Activated CD4-positive, alpha-beta T cell treated with anti-CD3 and anti-CD28 coated beads, Interleukin-2, amount 50 U/mL, for 48 hours (primary cell): ENCODE results near the gene GNPAT.
A peak's percentile ranks its signal among the peaks of the same experiment; 100 is the strongest.

ENCODE experiments used
- DNase-seq, 2 experiments: peaks; one replicate each; pipeline ENCODE4 v3.0.0-alpha.2; 2020

The GNPAT gene

GRCh38 chr1:231214918-231215680, 25.9 kb upstream of the GNPAT start:
- DNase-seq = no peak

- DNase-seq = no peak
Observed at GRCh38 chr1:231215681-231216385, 25.2 kb upstream of the GNPAT start.

- no peak for DNase-seq
Observed at GRCh38 chr1:231216498-231216897, 24.5 kb upstream of the GNPAT start.

- no peak for DNase-seq
Observed at GRCh38 chr1:231217056-231217455, 24.0 kb upstream of the GNPAT start.

GRCh38 chr1:231218078-231218477, 22.9 kb upstream of the GNPAT start:
- DNase-seq = no peak

DNA sequence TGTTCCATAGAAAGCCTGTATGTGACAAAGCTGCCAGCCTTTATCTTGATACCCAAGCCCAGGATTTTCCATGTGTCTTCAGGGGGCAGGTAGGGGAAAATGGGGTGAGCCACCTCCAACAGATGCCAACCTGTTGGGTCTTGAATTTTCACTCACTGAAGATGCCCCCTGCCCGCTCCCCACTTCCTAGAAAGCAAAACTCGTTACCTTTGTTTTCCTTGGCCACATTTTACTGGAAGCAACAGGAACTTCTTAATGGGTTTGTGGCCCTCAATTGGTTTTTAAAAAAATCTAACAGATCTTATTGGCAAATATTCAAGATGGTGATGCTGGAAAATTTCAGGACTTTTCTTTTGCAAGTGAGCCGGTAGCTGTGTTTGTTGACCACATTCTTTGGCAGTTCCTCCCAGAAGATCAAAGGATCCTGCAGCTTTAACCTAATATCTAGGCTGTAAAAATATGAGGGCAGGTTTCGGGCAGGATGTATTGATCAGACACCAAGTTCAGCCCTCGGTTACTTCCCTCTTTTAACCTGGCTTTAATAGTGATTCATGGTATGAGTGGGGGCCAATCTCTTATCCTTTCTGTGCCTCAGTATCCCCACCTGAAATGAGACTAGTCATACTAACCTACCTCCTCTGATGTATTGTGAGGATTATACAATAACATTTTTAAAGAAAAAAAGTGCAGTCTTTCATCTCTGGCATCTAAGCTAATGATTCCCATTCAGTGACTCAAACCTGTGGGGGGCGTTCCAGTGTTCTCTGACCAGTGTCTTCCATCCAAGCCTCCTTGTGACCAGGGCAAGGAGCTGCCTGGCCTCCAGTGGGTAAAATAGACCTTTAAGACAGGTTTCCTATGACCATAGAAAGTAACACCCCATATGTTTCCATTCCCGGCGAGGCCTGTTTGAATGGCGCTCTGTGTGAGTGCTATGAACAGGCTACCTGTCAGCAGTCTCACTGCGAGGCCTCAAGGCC, 21.3 kb upstream of the GNPAT start:
- no peak for DNase-seq

DNA sequence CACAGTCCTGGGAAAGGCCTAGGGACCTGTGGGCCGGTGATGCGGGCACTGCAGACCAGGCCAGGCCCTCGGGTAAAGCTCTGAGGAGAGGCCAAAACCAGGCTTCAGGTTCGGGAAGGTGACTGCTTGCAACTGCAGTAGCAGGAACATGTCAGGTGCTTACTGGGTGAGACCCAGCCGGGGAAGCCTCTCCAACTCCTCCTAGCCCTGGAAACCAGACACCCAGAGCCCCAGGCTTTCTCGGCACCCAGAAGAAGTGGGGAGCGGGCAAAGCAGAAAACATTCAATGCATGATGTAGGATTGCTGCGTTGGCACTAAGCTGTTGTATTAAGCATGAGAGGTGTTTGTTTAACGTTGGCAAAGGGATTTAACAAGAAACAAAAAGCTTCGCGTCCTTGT, 20.2 kb upstream of the GNPAT start:
- no peak for DNase-seq

GRCh38 chr1:231226156-231226555, 14.9 kb upstream of the GNPAT start:
- no peak for DNase-seq

DNA sequence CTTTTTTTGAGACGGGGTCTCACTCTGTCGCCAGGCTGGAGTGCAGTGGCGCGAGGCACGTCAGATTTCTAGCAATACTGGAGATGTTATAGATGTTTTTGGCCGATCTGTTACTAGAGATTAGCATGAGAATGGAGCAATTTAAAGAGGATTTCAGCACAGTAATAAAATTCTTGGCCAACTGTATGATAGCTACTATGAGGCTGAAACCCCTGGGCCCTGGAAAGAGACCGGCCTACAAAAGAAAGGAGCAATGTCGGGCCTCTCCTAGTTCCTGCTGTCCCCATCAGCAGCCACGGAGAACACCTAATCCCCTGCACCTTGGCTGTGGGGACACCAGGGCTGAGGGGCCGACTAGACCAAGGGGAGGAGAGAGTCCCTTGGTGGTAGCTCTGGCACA, 9.5 kb upstream of the GNPAT start:
- DNase-seq = no peak

DNA sequence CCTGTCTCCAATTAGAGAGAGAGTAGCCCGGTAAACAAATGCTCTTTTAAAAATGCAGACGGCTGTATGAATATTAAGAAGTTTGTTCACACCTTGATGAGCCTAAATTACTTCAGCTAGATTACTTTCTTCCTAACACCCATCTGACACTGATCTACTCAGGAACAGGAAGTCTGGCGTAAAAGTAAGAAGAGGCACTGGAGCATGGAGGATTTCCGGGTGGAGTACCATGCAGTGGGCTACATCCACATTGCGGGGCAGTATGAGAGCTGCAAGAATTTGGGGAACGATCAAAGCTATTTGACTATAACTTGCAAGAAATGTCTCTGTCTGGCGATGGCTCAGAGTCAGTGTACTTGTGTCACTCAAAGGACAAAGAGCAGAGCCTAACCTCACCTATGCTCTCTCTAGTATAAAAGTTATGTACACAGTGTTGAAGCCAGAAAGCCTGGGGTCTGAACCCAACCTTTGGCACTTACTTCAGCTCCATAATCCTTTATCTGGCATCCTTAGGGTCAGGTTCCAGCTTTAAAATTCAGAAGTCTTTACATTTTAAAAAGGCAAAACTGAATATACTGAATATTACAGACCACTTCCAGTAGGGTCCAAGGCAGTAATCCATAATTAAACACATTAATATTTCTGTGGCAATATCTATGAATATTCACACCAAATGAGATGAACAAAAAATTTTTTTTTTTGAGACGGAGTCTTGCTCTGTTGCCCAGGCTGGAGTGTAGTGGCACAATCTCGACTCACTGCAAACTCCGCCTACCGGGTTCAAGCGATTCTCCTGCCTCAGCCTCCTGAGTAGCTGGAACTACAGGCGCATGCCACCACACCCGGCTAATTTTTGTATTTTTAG, 7.9 kb upstream of the GNPAT start:
- no peak for DNase-seq

GRCh38 chr1:231233735-231234417, 7.1 kb upstream of the GNPAT start:
- no peak for DNase-seq

GRCh38 chr1:231234506-231234905, 6.5 kb upstream of the GNPAT start:
- no peak for DNase-seq

GRCh38 chr1:231235526-231236207, 5.3 kb upstream of the GNPAT start:
- DNase-seq = no peak

DNA sequence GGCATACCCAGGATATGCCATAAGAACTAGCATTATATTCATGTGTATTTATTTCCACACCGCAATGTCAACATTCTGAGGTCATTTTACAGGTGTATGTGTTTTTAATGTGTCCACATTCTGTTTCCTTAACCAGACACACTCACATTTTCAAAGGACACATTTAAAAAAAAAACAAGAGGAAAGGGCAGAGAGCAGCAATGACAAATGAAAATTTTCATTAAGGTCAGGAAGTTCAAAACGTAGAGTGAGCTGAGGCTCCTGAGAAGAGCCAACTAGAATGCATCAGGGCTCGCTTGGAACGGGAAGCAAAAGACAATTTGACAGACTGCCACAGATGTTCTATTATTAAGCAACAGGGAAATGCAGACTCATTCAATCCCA, 4.8 kb upstream of the GNPAT start:
- no peak for DNase-seq

- no peak for DNase-seq
Observed at GRCh38 chr1:231236938-231237337, 4.1 kb upstream of the GNPAT start.

DNA sequence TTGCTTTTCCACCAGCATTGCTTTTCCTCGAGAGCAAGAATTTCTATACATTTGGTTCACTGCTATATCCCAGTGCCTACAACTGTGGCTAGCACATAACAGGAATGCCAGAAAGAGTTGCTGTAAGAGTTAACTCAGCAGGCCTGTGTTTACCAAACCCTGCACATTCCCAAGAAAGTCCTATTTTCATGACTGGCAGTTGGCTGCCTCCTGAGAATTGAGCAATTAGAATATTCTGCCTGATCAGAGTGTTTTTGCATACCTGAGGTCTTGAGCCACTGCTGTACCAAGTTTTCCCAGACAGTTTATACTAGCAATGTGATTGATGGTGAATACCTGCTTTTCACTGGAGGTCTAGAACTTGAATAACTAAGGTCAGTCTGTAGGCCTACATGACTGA, 2.7 kb upstream of the GNPAT start:
- no peak for DNase-seq

- DNase-seq = no peak
Observed at GRCh38 chr1:231240531-231240882, 505 bp upstream of the GNPAT start.

DNA sequence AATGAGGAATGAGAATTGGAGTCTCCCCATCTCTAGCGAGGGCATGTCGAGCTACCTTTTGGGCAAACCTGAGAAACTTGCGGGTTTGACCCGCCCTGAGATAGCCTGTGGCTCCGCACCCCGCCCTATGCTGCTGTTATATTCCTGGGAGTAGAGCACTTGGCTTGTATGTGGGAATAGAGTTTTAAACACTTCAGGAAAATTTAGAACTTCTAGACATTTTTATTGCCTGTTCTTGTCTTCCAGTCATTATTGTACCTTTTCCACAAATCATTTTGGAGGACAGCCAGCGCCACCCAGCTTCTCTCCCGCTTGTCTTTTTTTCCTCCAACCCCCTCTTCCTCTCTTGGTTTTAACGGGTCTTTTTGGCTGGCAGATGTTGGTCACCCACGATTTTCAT, 738 bp downstream of the GNPAT start:
- peak; percentile 4 to 20 for DNase-seq

DNA sequence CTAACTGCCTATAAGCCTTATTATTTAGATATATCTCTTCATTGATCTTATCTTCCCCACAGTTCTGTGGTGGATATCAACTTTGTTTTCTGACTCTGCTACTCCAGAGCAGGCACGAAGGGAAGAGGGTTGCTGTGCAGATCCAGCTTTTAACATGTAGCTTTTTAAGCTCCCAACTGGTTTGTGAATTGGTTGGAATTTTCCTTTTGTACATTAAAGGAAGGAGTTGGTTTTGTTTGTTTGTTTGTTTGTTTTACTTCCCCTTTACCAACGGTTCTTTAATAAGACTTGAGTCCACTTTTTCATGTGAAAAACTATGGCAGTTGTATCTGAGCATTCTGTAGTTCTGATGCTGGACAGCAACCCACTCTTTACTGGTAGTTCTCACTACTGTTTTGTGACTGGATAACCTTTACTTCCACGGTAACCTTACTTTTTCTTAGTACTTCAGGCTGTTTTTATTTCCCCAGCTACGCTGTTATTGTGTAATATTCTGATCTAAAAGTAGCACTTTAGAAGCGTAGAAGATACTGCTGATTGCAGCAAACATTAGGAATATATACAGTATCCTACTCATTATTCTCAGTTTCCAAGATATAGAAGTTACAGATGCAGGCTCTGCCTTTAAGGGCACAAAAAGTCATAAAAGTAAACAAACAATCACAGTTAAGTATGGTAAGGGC, 1.6 kb downstream of the GNPAT start:
- no peak for DNase-seq

- DNase-seq = no peak
Observed at GRCh38 chr1:231248778-231249177, 7.8 kb downstream of the GNPAT start.

DNA sequence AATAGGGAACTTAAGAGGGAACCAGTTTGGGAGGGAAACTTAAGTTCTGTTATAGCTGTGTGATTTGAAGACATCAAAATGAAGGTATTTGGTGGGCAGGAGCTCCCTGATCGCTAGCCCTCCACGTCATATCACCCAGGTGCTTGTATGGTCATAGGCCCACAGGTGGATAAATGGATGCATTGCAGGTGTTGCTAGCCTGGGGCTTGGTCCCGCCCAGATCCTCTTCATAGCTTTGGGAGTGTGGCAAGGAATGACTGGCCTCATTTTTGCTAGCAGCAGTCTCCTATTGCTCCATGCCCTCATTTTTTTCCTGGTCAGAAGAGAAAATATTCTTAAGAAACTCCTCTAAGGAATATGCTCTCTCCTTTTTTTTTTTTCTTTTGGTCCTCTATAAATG, 11.3 kb downstream of the GNPAT start:
- DNase-seq = no peak
